Left lung (tissue), 10 donors: ENCODE data around the gene PTPRN2. TPM values are rescaled to one million over a fixed set of nuclear protein-coding genes. Genes with fewer than 3 reads are reported as not detected.

Experiments
- ATAC-seq: fragments of 200-7000 bp; cut with Tn5 transposase; one replicate; pipeline ENCODE4 v1.9.1; 2020; ENCODE audit warnings: moderate library complexity
- DNase-seq, 4 donors: peaks; one replicate each; pipeline ENCODE4 v3.0.0-alpha.2; 2013 to 2020
- H3K27ac ChIP-seq, 2 donors: fragments of 200-600 bp; sonication (generic) in 1 of 2; one replicate each; pipeline versions ENCODE4 v1.5.0 to v1.8.0; 2020 to 2021
- H3K27me3 ChIP-seq, 2 donors: fragments of 200-600 bp; sonication (generic) in 1 of 2; one replicate each; pipeline versions ENCODE4 v1.5.0 to v1.8.0; 2020 to 2021
- H3K36me3 ChIP-seq, 2 donors: fragments of 200-600 bp; sonication (generic) in 1 of 2; one replicate each; pipeline versions ENCODE4 v1.5.0 to v1.8.0; 2020 to 2021
- H3K4me1 ChIP-seq, 2 donors: fragments of 200-600 bp; one replicate each; pipeline ENCODE4 v1.8.0; 2021
- H3K4me3 ChIP-seq, 2 donors: fragments of 200-600 bp; sonication (generic) in 1 of 2; one replicate each; pipeline versions ENCODE4 v1.5.0 to v1.8.0; 2020 to 2021; ENCODE audit warnings: mild to moderate bottlenecking in 1 of 2
- H3K9me3 ChIP-seq, 2 donors: fragments of 200-600 bp; sonication (generic) in 1 of 2; one replicate each; pipeline versions ENCODE4 v1.5.0 to v1.8.0; 2020 to 2021
- CTCF ChIP-seq, 2 donors: fragments of 200-600 bp; sonication (generic) in 1 of 2; IDR thresholded peaks; one replicate each; pipeline versions ENCODE4 v1.5.0 to v1.8.0; 2021; ENCODE audit warnings: antibody characterized with exemption in 2 of 2
- intact Hi-C, 2 donors: fragments of 100-400 bp; cut with DNase I; formaldehyde crosslinking; loops; one replicate each; pipeline versions ENCODE4 v1.11.2 to v1.14.2; 2022
- polyA plus RNA-seq, 6 donors: library from polyadenylated mRNA; unstranded; fragments of 120-200 nt; gene quantifications; one replicate each; pipeline ENCODE4 v1.2.1, GENCODE V29; 2013; ENCODE audit not compliant: insufficient read length in 6 of 6
- total RNA-seq, 2 donors: library from RNA; stranded (reverse); fragmentation: NEBNext Ultra II Directional; extraction: Animal tissue kit (Norgen Biotek cat#: 25700); gene quantifications; one replicate each; pipeline ENCODE4 v1.2.1, GENCODE V29; 2021
- donor health status: DM: no; HTN: yes; CAD: no.
- donor health status: DM: no; HTN: no; CAD: no.

PTPRN2 gene
- total and polyA plus RNA-seq, 8 donors: 4.0 to 7.8 (median 6.8) TPM

GRCh38 chr7:158541346-158542010 lies 46.1 kb downstream of the PTPRN2 start:
- H3K4me3 ChIP-seq: no peak overlapping the region
- H3K4me1 ChIP-seq: no peaks in the 10 kb centered on the region
- H3K27me3 ChIP-seq: no peaks in the 10 kb centered on the region
- H3K36me3 ChIP-seq: no peaks in the 10 kb centered on the region
- ATAC-seq: no peak
- H3K9me3 ChIP-seq: no peaks in the 10 kb centered on the region
- intact Hi-C loops: no loop called here
- TF ChIP-seq CTCF (IDR thresholded peaks at IDR 0.05): no peak
- no peak overlapping the region for H3K27ac ChIP-seq
- DNase-seq: peak in 1 of 4 donors; percentile 57

GRCh38 chr7:158539711-158540146 lies 47.9 kb downstream of the PTPRN2 start:
- no peaks in the 10 kb centered on the region for H3K9me3 ChIP-seq
- no peaks in the 10 kb centered on the region for H3K27me3 ChIP-seq
- no peak for DNase-seq
- no peaks in the 10 kb centered on the region for H3K4me1 ChIP-seq
- TF ChIP-seq CTCF (IDR thresholded peaks at IDR 0.05): no peak
- no peak overlapping the region for H3K4me3 ChIP-seq
- no peak for ATAC-seq
- no peaks in the 10 kb centered on the region for H3K36me3 ChIP-seq
- intact Hi-C loops: no loop called here
- H3K27ac ChIP-seq: no peak overlapping the region

GRCh38 chr7:158538156-158538946 lies 49.3 kb downstream of the PTPRN2 start:
- H3K36me3 ChIP-seq: no peaks in the 10 kb centered on the region

DNA sequence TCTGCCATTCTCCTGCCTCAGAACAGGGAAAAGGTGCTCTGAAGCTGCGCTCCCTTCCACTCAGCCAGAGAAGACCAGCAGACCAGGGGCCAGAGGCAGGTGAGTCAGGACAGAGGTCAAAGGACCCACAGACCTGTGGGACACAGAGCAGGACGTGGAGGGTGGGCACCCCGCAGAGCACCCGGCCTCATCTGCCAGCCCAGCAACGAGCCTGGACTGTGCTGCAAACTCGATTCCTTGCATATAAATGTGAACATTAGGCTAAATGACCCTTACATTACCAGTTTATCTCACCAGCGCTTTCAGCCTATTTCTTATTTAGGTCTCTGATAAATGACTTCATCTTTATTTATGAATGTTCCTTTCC lies 50.1 kb downstream of the PTPRN2 start:
- Histone ChIP-seq H3K9me3 (no peaks in the 10 kb centered on the region), H3K36me3 (no peaks in the 10 kb centered on the region), H3K27me3 (peaks cover 0 to 6% of the 10 kb centered on the region in 2 donors), H3K4me3 (no peak overlapping the region), H3K27ac (peak overlapping the region in 1 of 2 donors; percentile 41), H3K4me1 (no peaks in the 10 kb centered on the region)
- no peak for DNase-seq
- no peak for ATAC-seq
- intact Hi-C loops: no loop called here
- TF ChIP-seq CTCF (IDR thresholded peaks at IDR 0.05): no peak

More at GRCh38 chr7:158538156-158538946, 49.3 kb downstream of the PTPRN2 start:
- H3K27ac ChIP-seq: no peak overlapping the region
- H3K4me1 ChIP-seq: no peaks in the 10 kb centered on the region
- peaks cover 0 to 4% of the 10 kb centered on the region in 2 donors for H3K27me3 ChIP-seq
- no peak for TF ChIP-seq CTCF (IDR thresholded peaks at IDR 0.05)
- H3K9me3 ChIP-seq: no peaks in the 10 kb centered on the region
- ATAC-seq (no peak), DNase-seq (no peak)
- no peak overlapping the region for H3K4me3 ChIP-seq
- intact Hi-C loops: no loop called here

DNA sequence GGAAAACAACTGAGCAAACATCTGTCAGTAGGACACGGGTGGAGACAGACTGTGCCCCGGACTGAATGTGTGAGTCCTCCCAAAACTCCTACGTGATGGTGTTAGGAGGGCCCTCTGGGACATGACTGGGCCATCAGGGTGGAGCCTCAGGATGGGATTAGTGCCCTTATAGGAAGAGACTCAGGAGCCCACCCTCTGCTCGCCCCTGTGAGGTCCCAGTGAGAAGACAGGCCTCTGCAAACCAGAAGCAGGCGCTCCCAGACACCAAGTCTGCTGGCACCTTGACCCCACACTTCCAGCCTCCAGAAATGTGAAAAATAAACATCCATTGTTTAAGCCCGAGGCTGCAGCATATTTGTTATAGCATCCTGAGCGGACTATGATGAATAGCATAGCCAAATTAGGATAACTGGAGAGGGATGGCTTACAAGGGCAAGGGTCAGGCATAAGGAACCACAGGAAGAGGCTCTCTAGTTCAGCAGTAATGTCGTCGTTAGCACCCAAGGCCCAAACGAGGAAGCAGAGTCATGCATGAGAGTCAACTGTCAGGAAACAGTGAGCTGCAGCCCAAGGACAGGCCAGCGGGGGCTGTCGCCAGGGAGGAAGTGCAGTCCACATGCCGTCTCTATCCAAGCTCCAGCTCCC lies 50.6 kb downstream of the PTPRN2 start:
- H3K4me3 ChIP-seq: no peak overlapping the region
- ATAC-seq: peak; percentile 32
- no peak for DNase-seq
- TF ChIP-seq CTCF (IDR thresholded peaks at IDR 0.05): no peak
- peaks cover 0 to 6% of the 10 kb centered on the region in 2 donors for H3K27me3 ChIP-seq
- H3K9me3 ChIP-seq: no peaks in the 10 kb centered on the region
- intact Hi-C loops: no loop called here
- peak overlapping the region in 1 of 2 donors; percentile 41 for H3K27ac ChIP-seq
- H3K4me1 ChIP-seq: no peaks in the 10 kb centered on the region
- H3K36me3 ChIP-seq: no peaks in the 10 kb centered on the region
